HUES64 (cell line): ENCODE results near the gene CAPN12.
A peak's percentile ranks its signal among the peaks of the same experiment; 100 is the strongest.

Experiments
- H3K27ac ChIP-seq: 2 replicates; pipeline ENCODE4 v1.7.0; 2013; ENCODE audit warnings: low read depth, low read length, inconsistent platforms
- H3K27me3 ChIP-seq: 2 replicates; pipeline ENCODE4 v1.6.1; 2013; ENCODE audit warnings: mild to moderate bottlenecking, low read length; ENCODE audit not compliant: insufficient read depth
- H3K36me3 ChIP-seq: 2 replicates; pipeline ENCODE4 v1.6.1; 2013; ENCODE audit warnings: mild to moderate bottlenecking, low read length; ENCODE audit not compliant: insufficient read depth
- H3K4me1 ChIP-seq: 2 replicates; pipeline ENCODE4 v1.6.1; 2013; ENCODE audit warnings: mild to moderate bottlenecking, low read length, moderate library complexity; ENCODE audit not compliant: insufficient read depth
- H3K4me3 ChIP-seq: 2 replicates; pipeline ENCODE4 v1.5.1; 2013; ENCODE audit warnings: mild to moderate bottlenecking, low read length, moderate library complexity
- H3K9ac ChIP-seq: 2 replicates; pipeline ENCODE4 v1.6.1; 2013; ENCODE audit warnings: mild to moderate bottlenecking, low read depth, low read length
- H3K9me3 ChIP-seq: 2 replicates; pipeline ENCODE4 v1.6.1; 2013; ENCODE audit warnings: low read depth, low read length; ENCODE audit not compliant: insufficient read depth
- WGBS: fragments of 150-250, 120-280 bp; methylation state at CpG from one replicate; pipeline ENCODE4 v1.1.7; 2013; ENCODE audit warnings: missing lambda C conversion rate; 5-methylcytosine and 5-hydroxymethylcytosine counted together

CAPN12 gene

GRCh38 chr19:38687837-38688378 lies 56.4 kb downstream of the CAPN12 start:
- Histone ChIP-seq H3K4me1 (peaks cover 58% of the 10 kb centered on the region), H3K9ac (no peak overlapping the region), H3K27ac (no peak overlapping the region), H3K9me3 (no peaks in the 10 kb centered on the region), H3K36me3 (peaks cover 13% of the 10 kb centered on the region; the same call in 1 of the 2 replicates), H3K27me3 (no peaks in the 10 kb centered on the region), H3K4me3 (no peak overlapping the region)
- WGBS = 93% methylated on average over 7 of the region's 7 CpGs

GRCh38 chr19:38686530-38686888 lies 57.8 kb downstream of the CAPN12 start:
- peaks cover 8% of the 10 kb centered on the region for H3K36me3 ChIP-seq
- WGBS = 82% methylated on average over 5 of the region's 5 CpGs
- no peaks in the 10 kb centered on the region for H3K27me3 ChIP-seq
- H3K4me1 ChIP-seq = peaks cover 53% of the 10 kb centered on the region
- H3K9ac ChIP-seq = peak overlapping the region; percentile 62
- no peaks in the 10 kb centered on the region for H3K9me3 ChIP-seq
- H3K4me3 ChIP-seq = 0 out of 2 replicates have a peak overlapping the region, but pooled peaks have one; percentile 15
- peak overlapping the region; percentile 99 for H3K27ac ChIP-seq

- Histone ChIP-seq H3K9ac (peak overlapping the region; percentile 90), H3K27ac (peak overlapping the region; percentile 99), H3K27me3 (no peaks in the 10 kb centered on the region), H3K4me3 (peak overlapping the region; percentile 15; the same call in 1 of the 2 replicates), H3K36me3 (peaks cover 10% of the 10 kb centered on the region), H3K4me1 (peaks cover 53% of the 10 kb centered on the region), H3K9me3 (no peaks in the 10 kb centered on the region)
- WGBS = 35% methylated on average over 10 of the region's 10 CpGs
Measured at GRCh38 chr19:38685666-38686529, 58.4 kb downstream of the CAPN12 start.

GRCh38 chr19:38684862-38685665 lies 59.2 kb downstream of the CAPN12 start:
- Histone ChIP-seq H3K27me3 (no peaks in the 10 kb centered on the region), H3K4me1 (peaks cover 53% of the 10 kb centered on the region), H3K9me3 (no peaks in the 10 kb centered on the region), H3K9ac (peak overlapping the region; percentile 90), H3K4me3 (no peak overlapping the region), H3K36me3 (peaks cover 10% of the 10 kb centered on the region), H3K27ac (peak overlapping the region; percentile 99)
- WGBS = 80% methylated on average over 15 of the region's 15 CpGs

GRCh38 chr19:38684078-38684861 lies 60.0 kb downstream of the CAPN12 start:
- peak overlapping the region; percentile 29 for H3K4me3 ChIP-seq
- 62% methylated on average over 7 of the region's 7 CpGs for WGBS
- H3K27ac ChIP-seq = peak overlapping the region; percentile 99
- no peaks in the 10 kb centered on the region for H3K27me3 ChIP-seq
- peaks cover 11% of the 10 kb centered on the region for H3K36me3 ChIP-seq
- H3K9ac ChIP-seq = peak overlapping the region; percentile 90
- H3K9me3 ChIP-seq = no peaks in the 10 kb centered on the region
- H3K4me1 ChIP-seq = peaks cover 48% of the 10 kb centered on the region

GRCh38 chr19:38683393-38684077 lies 60.7 kb downstream of the CAPN12 start:
- Histone ChIP-seq H3K9ac (peak overlapping the region; percentile 90), H3K36me3 (peaks cover 17% of the 10 kb centered on the region), H3K4me1 (peaks cover 50% of the 10 kb centered on the region), H3K27me3 (no peaks in the 10 kb centered on the region), H3K9me3 (no peaks in the 10 kb centered on the region), H3K4me3 (peak overlapping the region; percentile 29), H3K27ac (peak overlapping the region; percentile 99)
- WGBS = 45% methylated on average over 9 of the region's 10 CpGs

GRCh38 chr19:38682872-38683392 lies 61.3 kb downstream of the CAPN12 start:
- Histone ChIP-seq H3K9me3 (no peaks in the 10 kb centered on the region), H3K36me3 (peaks cover 17% of the 10 kb centered on the region), H3K27ac (peak overlapping the region; percentile 99), H3K27me3 (no peaks in the 10 kb centered on the region), H3K9ac (peak overlapping the region; percentile 90), H3K4me1 (peaks cover 55% of the 10 kb centered on the region), H3K4me3 (no peak overlapping the region)
- WGBS = 56% methylated on average over 7 of the region's 7 CpGs

- 92% methylated on average over 11 of the region's 11 CpGs for WGBS
- Histone ChIP-seq H3K9ac (peak overlapping the region; percentile 90; the same call in 1 of the 2 replicates), H3K27ac (peak overlapping the region; percentile 99)
Measured at GRCh38 chr19:38682195-38682867, 61.9 kb downstream of the CAPN12 start.

More at GRCh38 chr19:38682195-38682867, 61.9 kb downstream of the CAPN12 start:
- Histone ChIP-seq H3K9me3 (no peaks in the 10 kb centered on the region), H3K4me1 (peaks cover 54% of the 10 kb centered on the region), H3K36me3 (peaks cover 13% of the 10 kb centered on the region), H3K4me3 (no peak overlapping the region), H3K27me3 (no peaks in the 10 kb centered on the region)
